Forelimb muscle (tissue), 1 donor: ENCODE data around the gene RBFOX2. TPM values are rescaled to one million over a fixed set of nuclear protein-coding genes. Genes with fewer than 3 reads are reported as not detected.
"Not testable (repeated sequence)": the region's sequence is repeated elsewhere in the genome, so short reads cannot be mapped to it uniquely, and the experiment has no call there.

Experiments
- DNase-seq: peaks from one replicate; pipeline ENCODE4 v3.0.0-alpha.2; 2013; ENCODE audit warnings: low read depth
- polyA plus RNA-seq: library from polyadenylated mRNA; unstranded; fragments of 120-200 nt; gene quantifications from one replicate; pipeline ENCODE4 v1.2.1, GENCODE V29; 2013; ENCODE audit not compliant: insufficient read length

Gene RBFOX2
- polyA plus RNA-seq, 1 donor = 191 TPM

GRCh38 chr22:36044517-36044916, 15.9 kb upstream of the RBFOX2 start:
- not testable (repeated sequence) for DNase-seq

- no peak for DNase-seq
These were observed 13.6 kb upstream of the RBFOX2 start for GRCh38 chr22:36042240-36042639.

GRCh38 chr22:36039125-36039524, 10.5 kb upstream of the RBFOX2 start:
- no peak for DNase-seq

GRCh38 chr22:36037102-36037758, 8.6 kb upstream of the RBFOX2 start:
- no peak for DNase-seq

- no peak for DNase-seq
These were observed 7.6 kb upstream of the RBFOX2 start for GRCh38 chr22:36036167-36036624.

GRCh38 chr22:36032611-36033010, 4.0 kb upstream of the RBFOX2 start:
- DNase-seq = no peak

GRCh38 chr22:36029406-36029755, 757 bp upstream of the RBFOX2 start:
- no peak for DNase-seq

- DNase-seq = no peak
These were observed 534 bp downstream of the RBFOX2 start for GRCh38 chr22:36027935-36028645.

- DNase-seq = no peak
These were observed 1.1 kb downstream of the RBFOX2 start for GRCh38 chr22:36027579-36027934.

GRCh38 chr22:36026741-36027140, 1.9 kb downstream of the RBFOX2 start:
- no peak for DNase-seq

- no peak for DNase-seq
These were observed 5.9 kb downstream of the RBFOX2 start for GRCh38 chr22:36022697-36023096.

- no peak for DNase-seq
These were observed 6.5 kb downstream of the RBFOX2 start for GRCh38 chr22:36022162-36022561.

- no peak for DNase-seq
These were observed 6.9 kb downstream of the RBFOX2 start for GRCh38 chr22:36021606-36022153.

GRCh38 chr22:36020865-36021264, 7.8 kb downstream of the RBFOX2 start:
- DNase-seq = not testable (repeated sequence)

- no peak for DNase-seq
These were observed 11.0 kb downstream of the RBFOX2 start for GRCh38 chr22:36017651-36018091.

- no peak for DNase-seq
These were observed 11.9 kb downstream of the RBFOX2 start for GRCh38 chr22:36016684-36017083.

GRCh38 chr22:36015811-36016529, 12.7 kb downstream of the RBFOX2 start:
- DNase-seq = no peak

GRCh38 chr22:36015155-36015810, 13.3 kb downstream of the RBFOX2 start:
- no peak for DNase-seq

GRCh38 chr22:36014546-36015074, 14.0 kb downstream of the RBFOX2 start:
- DNase-seq = no peak

GRCh38 chr22:36012332-36012731, 16.3 kb downstream of the RBFOX2 start:
- no peak for DNase-seq

GRCh38 chr22:36010882-36011281, 17.7 kb downstream of the RBFOX2 start:
- DNase-seq = no peak

- DNase-seq = no peak
These were observed 18.5 kb downstream of the RBFOX2 start for GRCh38 chr22:36010090-36010489.
